C4-2B (cell line): ENCODE data around the gene ERCC5.

Source experiments
- H3K27ac ChIP-seq: fragments of 450-650 bp; 2 replicates; pipeline ENCODE4 v1.5.1; 2017
- CTCF ChIP-seq: fragments of 450-650 bp; conservative IDR thresholded peaks from 2 replicates; pipeline ENCODE4 v1.5.1; 2017; ENCODE audit warnings: mild to moderate bottlenecking
- ZFX ChIP-seq: fragments of 450-650 bp; IDR thresholded peaks from 2 replicates; pipeline ENCODE4 v1.6.1; 2017

ERCC5 gene

DNA sequence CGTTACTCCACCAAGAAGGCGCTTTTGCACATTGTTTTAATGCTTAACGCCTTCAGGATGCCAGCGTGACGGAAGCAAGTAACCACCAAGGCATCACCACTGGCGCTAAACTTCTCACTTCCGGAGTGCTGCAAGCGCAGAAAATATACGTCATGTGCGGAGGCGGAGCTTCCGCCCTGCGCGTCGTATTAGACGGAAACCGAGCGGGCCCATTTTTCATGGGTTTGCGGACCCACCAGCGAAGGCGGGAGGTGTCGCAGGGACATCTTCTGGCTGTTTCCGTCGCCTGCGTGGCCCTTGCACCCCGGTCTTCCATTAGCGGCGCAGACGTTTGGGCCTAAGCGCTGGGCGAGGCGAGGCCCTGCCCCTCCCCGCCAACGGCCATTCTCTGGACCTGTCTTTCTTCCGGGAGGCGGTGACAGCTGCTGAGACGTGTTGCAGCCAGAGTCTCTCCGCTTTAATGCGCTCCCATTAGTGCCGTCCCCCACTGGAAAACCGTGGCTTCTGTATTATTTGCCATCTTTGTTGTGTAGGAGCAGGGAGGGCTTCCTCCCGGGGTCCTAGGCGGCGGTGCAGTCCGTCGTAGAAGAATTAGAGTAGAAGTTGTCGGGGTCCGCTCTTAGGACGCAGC lies at the start of gene ERCC5:
TSS of gene ERCC5 (plus strand) at position 403 of the 631 bp plus-strand sequence. CDS start 235 bp downstream, outside the sequence.
- TF ChIP-seq CTCF (peak; percentile 2; the same call in 1 of the 2 replicates), ZFX (peak; percentile 40)
- peak within 1 kb of the TSS; percentile 89 for H3K27ac ChIP-seq

DNA sequence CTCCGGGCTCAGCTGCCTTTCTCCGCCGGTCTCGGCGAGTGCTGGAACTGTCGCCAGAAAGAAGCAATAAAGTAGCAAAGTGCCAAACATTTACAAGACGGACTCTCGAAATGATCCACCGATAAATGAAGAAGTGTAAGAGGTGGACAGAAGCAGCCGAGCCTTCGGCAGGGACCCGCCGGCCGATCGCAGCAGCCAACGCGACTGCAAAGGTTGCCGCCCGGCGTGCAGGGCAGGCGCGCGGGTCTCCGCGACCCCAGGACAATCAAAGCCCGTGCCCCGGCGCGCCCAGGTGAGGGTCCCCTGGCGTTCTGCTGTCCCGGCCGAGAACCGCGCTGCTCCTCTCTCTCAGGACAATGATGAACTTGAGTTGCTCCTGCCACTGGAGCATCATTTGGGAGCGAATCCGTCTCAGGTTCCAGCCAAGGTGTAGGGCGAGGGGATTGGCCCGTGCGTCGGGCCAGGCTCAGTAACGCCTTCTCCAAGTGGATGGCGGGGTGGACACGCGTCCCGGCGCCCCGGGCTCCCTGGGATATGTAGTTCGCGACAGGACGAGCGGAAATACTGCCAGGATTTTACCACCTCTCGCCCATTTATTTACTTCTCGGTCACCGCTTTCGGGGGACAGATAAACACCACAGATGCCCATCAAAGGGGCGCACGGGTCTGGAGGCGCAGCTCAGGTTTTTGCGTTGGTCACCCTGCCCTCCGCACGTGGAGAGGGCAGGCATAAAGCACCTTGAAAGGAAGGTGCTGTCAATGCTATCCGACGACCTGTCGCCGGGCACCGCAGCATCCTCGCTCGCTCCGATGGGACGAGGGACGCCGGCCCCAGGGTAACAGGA lies 47.0 kb upstream of the ERCC5 start, which contains the start of the genes BIVM and POGLUT2:
TSS of gene BIVM (plus strand) at position 539 of the 845 bp plus-strand sequence. CDS start 8,149 bp downstream, outside the sequence.
TSS of gene POGLUT2 (minus strand) at position 396 of the 845 bp plus-strand sequence. CDS start at position 90, 306 bp downstream.
- H3K27ac ChIP-seq = peak within 1 kb of the TSS; percentile 72
- TF ChIP-seq CTCF (no peak), ZFX (no peak)

- peak; percentile 50; the same call in 1 of the 2 replicates for TF ChIP-seq ZFX
- TF ChIP-seq CTCF = no peak
- H3K27ac ChIP-seq = peak overlapping the region; percentile 72
Observed at GRCh38 chr13:102799426-102800144, 46.2 kb upstream of the ERCC5 start.

- TF ChIP-seq CTCF (peak; percentile 83), ZFX (peak; percentile 88)
- H3K27ac ChIP-seq = peak overlapping the region; percentile 72
Observed at GRCh38 chr13:102800145-102801041, 45.4 kb upstream of the ERCC5 start.

GRCh38 chr13:102805680-102806079 lies 40.2 kb upstream of the ERCC5 start:
- TF ChIP-seq CTCF (no peak), ZFX (no peak)
- no peak overlapping the region for H3K27ac ChIP-seq

GRCh38 chr13:102807699-102808098 lies 38.1 kb upstream of the ERCC5 start:
- no peak for TF ChIP-seq ZFX
- no peak for TF ChIP-seq CTCF

More at GRCh38 chr13:102807699-102808098, 38.1 kb upstream of the ERCC5 start:
- no peak overlapping the region for H3K27ac ChIP-seq
